Esophagus squamous epithelium (tissue), 4 donors: ENCODE data around the gene TNP1.

Experiments used
- CTCF ChIP-seq, 6 experiments: fragments of 450-650 bp in 4 of 6; fragments of 200-600 bp in 2 of 6; sonication (generic) in 2 of 6; IDR thresholded peaks; one replicate each; pipeline ENCODE4 v1.5.1; 2016 to 2019; ENCODE audit warnings: antibody characterized with exemption in 6 of 6, mild to moderate bottlenecking in 4 of 6, moderate library complexity in 4 of 6
- POLR2A ChIP-seq, 4 donors: fragments of 450-650 bp; IDR thresholded peaks; one replicate each; pipeline ENCODE4 v1.6.1; 2017; ENCODE audit warnings: antibody characterized with exemption in 4 of 4, mild to moderate bottlenecking in 4 of 4, moderate library complexity in 3 of 4

- TF ChIP-seq CTCF (IDR thresholded peaks at IDR 0.05) (no peak), POLR2A (IDR thresholded peaks at IDR 0.05) (no peak)
These were observed 14.4 kb downstream of the TNP1 start for GRCh38 chr2:216845426-216845825.
